B cell (primary cell): ENCODE data around the gene ARMCX4. TPM values are rescaled to one million over a fixed set of nuclear protein-coding genes. Genes with fewer than 3 reads are reported as not detected.

Experiments
- ATAC-seq: fragments of 200-7000 bp; cut with Tn5 transposase; one replicate; pipeline ENCODE4 v1.10.0; 2021; ENCODE audit warnings: low read depth, mild to moderate bottlenecking, moderate number of reproducible peaks, moderate library complexity
- CTCF ChIA-PET: fragments of 350-600 bp; sonication (Branson Sonifier 250); formaldehyde crosslinking; loops from one replicate; lab custom pipeline; 2021; ENCODE audit warnings: antibody characterized with exemption, inconsistent platforms; lab: Charles Lee
- POLR2A ChIA-PET: fragments of 350-600 bp; sonication (Branson Sonifier 250); formaldehyde crosslinking; loops from one replicate; lab custom pipeline; 2021; ENCODE audit warnings: antibody characterized with exemption; lab: Charles Lee
- DNase-seq: peaks from one replicate; pipeline ENCODE4 v3.0.0; 2013
- H2AFZ ChIP-seq: 2 replicates; pipeline ENCODE4 v1.6.1; 2012; ENCODE audit warnings: mild to moderate bottlenecking, low read depth, low read length; ENCODE audit not compliant: insufficient read depth, poor library complexity, severe bottlenecking
- H3K27ac ChIP-seq, 2 donors: 1 replicate in 1 of 2; 2 replicates in 1 of 2; pipeline ENCODE4 v1.5.1; 2012 to 2013; ENCODE audit warnings: low read length in 2 of 2, mild to moderate bottlenecking in 2 of 2, moderate library complexity in 1 of 2
- H3K27me3 ChIP-seq, 4 experiments: fragments of 200-600 bp in 1 of 4; sonication (generic) in 1 of 4; replicated peaks in 1 of 4; 1 replicate in 2 of 4; 2 replicates in 2 of 4; pipeline versions ENCODE4 v1.6.1 to v1.7.0; 2013 to 2016; ENCODE audit warnings: low read length in 3 of 4, mild to moderate bottlenecking in 2 of 4, mixed read lengths in 1 of 4, moderate library complexity in 1 of 4; ENCODE audit not compliant: insufficient read depth in 4 of 4, control insufficient read depth in 3 of 4; ENCODE audit errors: control extremely low read depth in 1 of 4
- H3K36me3 ChIP-seq, 2 experiments: replicated peaks in 1 of 2; 1 replicate in 1 of 2; 2 replicates in 1 of 2; pipeline versions ENCODE4 v1.6.1 to v1.7.1; 2013; ENCODE audit warnings: low read length in 1 of 2; ENCODE audit not compliant: insufficient read depth in 2 of 2, control insufficient read depth in 1 of 2; ENCODE audit errors: control extremely low read depth in 1 of 2, extremely low read depth in 1 of 2
- H3K4me1 ChIP-seq, 2 donors: fragments of 200-600 bp in 1 of 2; sonication (generic) in 1 of 2; 1 replicate in 1 of 2; 2 replicates in 1 of 2; pipeline versions ENCODE4 v1.5.1 to v1.6.1; 2013 to 2017; ENCODE audit warnings: low read length in 2 of 2; ENCODE audit not compliant: control insufficient read depth in 2 of 2, insufficient read depth in 2 of 2
- H3K4me2 ChIP-seq: replicated peaks from 2 replicates; pipeline ENCODE3; 2012; ENCODE audit warnings: mild to moderate bottlenecking, low read depth, low read length; ENCODE audit not compliant: poor library complexity, severe bottlenecking
- H3K4me3 ChIP-seq, 5 experiments: fragments of 200-600 bp in 1 of 5; sonication (generic) in 1 of 5; 1 replicate in 3 of 5; 2 replicates in 2 of 5; pipeline versions ENCODE4 v1.5.1 to v1.7.0; 2011 to 2016; ENCODE audit warnings: low read length in 4 of 5, mild to moderate bottlenecking in 4 of 5, low read depth in 2 of 5, control low read depth in 1 of 5, moderate library complexity in 1 of 5; ENCODE audit not compliant: insufficient read depth in 1 of 5; ENCODE audit errors: control extremely low read depth in 1 of 5, extremely low read depth in 1 of 5
- H3K79me2 ChIP-seq: fragments of 200-600 bp; sonication (generic); one replicate; pipeline ENCODE4 v1.6.0; 2016; ENCODE audit warnings: low read length; ENCODE audit not compliant: control insufficient read depth, insufficient read depth
- H3K9ac ChIP-seq: fragments of 200-600 bp; sonication (generic); 2 replicates; pipeline ENCODE4 v1.6.1; 2017; ENCODE audit warnings: mild to moderate bottlenecking, low read length, moderate library complexity
- H3K9me3 ChIP-seq, 3 donors: one replicate each; pipeline versions ENCODE4 v1.6.1 to v1.7.1; 2013; ENCODE audit warnings: low read length in 2 of 3; ENCODE audit not compliant: control insufficient read depth in 2 of 3, insufficient read depth in 1 of 3; ENCODE audit errors: control extremely low read depth in 1 of 3
- H4K20me1 ChIP-seq: 2 replicates; pipeline ENCODE4 v1.6.0; 2012; ENCODE audit warnings: mild to moderate bottlenecking, low read length; ENCODE audit not compliant: insufficient read depth, control insufficient read depth, poor library complexity, severe bottlenecking
- H3K27ac Mint-ChIP-seq: one replicate; pipeline ENCODE4 v1.8.0; 2021; ENCODE audit warnings: mixed read lengths
- H3K27me3 Mint-ChIP-seq: one replicate; pipeline ENCODE4 v1.8.0; 2021; ENCODE audit warnings: mixed read lengths
- H3K4me1 Mint-ChIP-seq: one replicate; pipeline ENCODE4 v1.8.0; 2021; ENCODE audit warnings: mixed read lengths
- H3K4me3 Mint-ChIP-seq: one replicate; pipeline ENCODE4 v1.8.0; 2021; ENCODE audit warnings: mixed read lengths
- H3K9me3 Mint-ChIP-seq: one replicate; pipeline ENCODE4 v1.8.0; 2022; ENCODE audit warnings: mixed read lengths; ENCODE audit not compliant: insufficient read depth
- EZH2 ChIP-seq: IDR thresholded peaks from 2 replicates; pipeline ENCODE4 v1.6.1; 2012; ENCODE audit warnings: borderline replicate concordance, low read depth, mild to moderate bottlenecking, moderate library complexity, low read length; ENCODE audit not compliant: insufficient read depth, poor library complexity, severe bottlenecking
- WGBS: methylation state at CpG from one replicate; pipeline ENCODE4 v1.1.5; 2013; ENCODE audit warnings: missing lambda C conversion rate; ENCODE audit not compliant: insufficient coverage; 5-methylcytosine and 5-hydroxymethylcytosine counted together
- intact Hi-C: fragments of 100-400 bp; cut with micrococcal nuclease; formaldehyde crosslinking; loops from one replicate; pipeline ENCODE4 v1.10.0; 2022
- polyA minus RNA-seq: library from RNA; depleted of rRNA, polyadenylated mRNA; stranded (reverse); fragments of >200 nt; gene quantifications from 2 replicates; pipeline ENCODE4 v1.2.3, GENCODE V29; 2012
- polyA plus RNA-seq: library from polyadenylated mRNA; depleted of rRNA; stranded (reverse); fragments of >200 nt; gene quantifications from 2 replicates; pipeline ENCODE4 v1.2.3, GENCODE V29; 2012
- total RNA-seq, 2 donors: library from RNA; stranded (reverse); fragments of 120-200 nt in 1 of 2; gene quantifications; 1 replicate in 1 of 2; 2 replicates in 1 of 2; pipeline versions ENCODE4 v1.2.3 to v1.2.4, GENCODE V29; 2013 to 2022
- TF ChIP-seq, protein P1 (sequence below): fragments of 200-600 bp; IDR thresholded peaks from one replicate; pipeline ENCODE4 v1.8.0; 2022; ENCODE audit warnings: antibody characterized with exemption, mild to moderate bottlenecking

The ARMCX4 gene
- total RNA-seq, result 6.7 and 8.2 TPM in 2 replicates
- total RNA-seq (2013), result 2.7 TPM
- 2.1 and 6.8 TPM in 2 replicates for polyA plus RNA-seq
- 1.8 and 2.2 TPM in 2 replicates for polyA minus RNA-seq

DNA sequence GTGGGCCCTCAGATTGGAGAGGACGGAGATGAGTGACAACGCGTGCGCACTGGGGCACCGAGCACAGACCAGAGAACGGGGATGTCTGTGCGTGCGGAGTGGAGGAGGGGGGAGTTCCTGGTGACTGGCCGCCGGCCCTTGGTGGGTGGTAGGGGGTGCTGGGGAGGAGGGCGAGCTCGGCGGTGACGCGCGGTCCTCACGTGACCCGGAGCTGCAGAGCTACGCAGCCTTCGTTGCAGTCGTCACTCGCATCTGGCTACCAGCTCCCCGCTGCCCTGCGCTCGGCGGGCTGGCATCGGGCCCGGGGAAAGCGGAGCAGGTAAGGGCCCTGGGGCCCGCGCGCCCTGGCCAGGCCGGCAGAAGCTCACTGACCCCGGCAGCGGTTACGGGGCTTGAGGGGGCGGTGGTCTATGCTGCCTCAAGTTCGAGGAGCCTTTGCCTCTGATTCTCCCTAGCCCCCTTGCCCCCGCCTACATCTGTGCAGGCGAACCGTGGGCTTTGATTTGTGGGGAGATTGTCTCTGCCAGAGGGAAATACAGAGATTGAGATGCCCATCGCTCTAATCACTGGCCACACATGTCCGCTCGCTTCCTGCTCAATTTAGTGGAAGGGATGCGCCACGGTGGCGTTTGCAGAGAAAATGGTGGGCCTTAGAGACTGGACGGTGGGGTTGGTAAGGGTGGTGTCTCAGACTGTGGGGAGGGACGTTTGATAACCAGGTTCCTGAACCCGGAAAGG is at the start of gene ARMCX4:
ARMCX4 (plus strand) TSS at position 245 of the 738 bp plus-strand sequence. CDS start 3,134 bp downstream, outside the sequence.
- Histone ChIP-seq H3K4me1 (peaks cover 3 to 4% of the 10 kb centered on the region in 2 donors), H3K9ac (peak within 1 kb of the TSS; percentile 32), H3K79me2 (no peaks in the 10 kb centered on the region), H4K20me1 (no peaks in the 10 kb centered on the region), H3K4me2 (peak within 1 kb of the TSS; percentile 66), H2AFZ (peak within 1 kb of the TSS; percentile 38), H3K4me3 (peak within 1 kb of the TSS in 4 of 5 experiments; percentile 14 to 45 (median 34)), H3K36me3 (no peaks in the 10 kb centered on the region), H3K27ac (no peak within 1 kb of the TSS), H3K9me3 (no peaks in the 10 kb centered on the region), H3K27me3 (peaks cover 0 to 5% (median 0%) of the 10 kb centered on the region in 4 experiments)
- peak; percentile 42 for DNase-seq
- intact Hi-C loops, result no loop called here
- TF ChIP-seq EZH2, result no peak
- TF ChIP-seq, protein P1, sequence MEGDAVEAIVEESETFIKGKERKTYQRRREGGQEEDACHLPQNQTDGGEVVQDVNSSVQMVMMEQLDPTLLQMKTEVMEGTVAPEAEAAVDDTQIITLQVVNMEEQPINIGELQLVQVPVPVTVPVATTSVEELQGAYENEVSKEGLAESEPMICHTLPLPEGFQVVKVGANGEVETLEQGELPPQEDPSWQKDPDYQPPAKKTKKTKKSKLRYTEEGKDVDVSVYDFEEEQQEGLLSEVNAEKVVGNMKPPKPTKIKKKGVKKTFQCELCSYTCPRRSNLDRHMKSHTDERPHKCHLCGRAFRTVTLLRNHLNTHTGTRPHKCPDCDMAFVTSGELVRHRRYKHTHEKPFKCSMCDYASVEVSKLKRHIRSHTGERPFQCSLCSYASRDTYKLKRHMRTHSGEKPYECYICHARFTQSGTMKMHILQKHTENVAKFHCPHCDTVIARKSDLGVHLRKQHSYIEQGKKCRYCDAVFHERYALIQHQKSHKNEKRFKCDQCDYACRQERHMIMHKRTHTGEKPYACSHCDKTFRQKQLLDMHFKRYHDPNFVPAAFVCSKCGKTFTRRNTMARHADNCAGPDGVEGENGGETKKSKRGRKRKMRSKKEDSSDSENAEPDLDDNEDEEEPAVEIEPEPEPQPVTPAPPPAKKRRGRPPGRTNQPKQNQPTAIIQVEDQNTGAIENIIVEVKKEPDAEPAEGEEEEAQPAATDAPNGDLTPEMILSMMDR, result no peak
- H3K9me3 Mint-ChIP-seq, result no peaks in the 10 kb centered on the region
- peak within 1 kb of the TSS; percentile 87 for H3K4me3 Mint-ChIP-seq
- peak; percentile 47 for ATAC-seq
- no peak within 1 kb of the TSS for H3K27ac Mint-ChIP-seq
- ChIA-PET POLR2A (no interaction called here), CTCF (no interaction called here)
- peaks cover 9% of the 10 kb centered on the region for H3K27me3 Mint-ChIP-seq
- 4% methylated on average over 31 of the region's 50 CpGs for WGBS
- H3K4me1 Mint-ChIP-seq, result peaks cover 10% of the 10 kb centered on the region

DNA sequence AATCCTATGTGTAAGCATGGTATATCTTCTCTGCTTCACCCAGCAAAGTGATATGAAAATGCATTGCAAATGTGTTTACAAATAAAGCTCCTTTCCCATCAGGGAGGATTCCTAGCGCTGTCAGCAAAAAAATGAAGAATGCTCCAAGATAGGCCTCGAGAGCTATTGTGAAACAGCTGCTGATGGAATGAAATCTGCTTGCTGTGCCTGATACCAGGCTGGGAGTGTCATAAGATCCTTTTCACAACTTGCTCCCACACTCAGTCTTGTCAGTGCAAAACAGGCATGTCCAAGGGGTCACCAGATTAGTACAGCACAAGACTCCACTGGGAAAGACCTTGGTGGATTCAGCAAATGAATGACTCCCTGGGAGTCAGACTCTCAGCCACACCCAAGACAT is 43.2 kb upstream of the ARMCX4 start:
- no peaks in the 10 kb centered on the region for H3K9me3 Mint-ChIP-seq
- ChIA-PET POLR2A (no interaction called here), CTCF (no interaction called here)
- no peaks in the 10 kb centered on the region for H3K9me3 ChIP-seq
- no CpG with 5 or more reads among the region's 2 CpGs for WGBS
- H3K4me1 ChIP-seq, result no peaks in the 10 kb centered on the region
- H3K9ac ChIP-seq, result no peak overlapping the region
- no peak overlapping the region for H3K4me3 Mint-ChIP-seq
- no peaks in the 10 kb centered on the region for H3K79me2 ChIP-seq
- H3K27me3 ChIP-seq, result no peaks in the 10 kb centered on the region
- H2AFZ ChIP-seq, result no peak overlapping the region
- no peaks in the 10 kb centered on the region for H4K20me1 ChIP-seq
- ATAC-seq, result no peak
- H3K27me3 Mint-ChIP-seq, result no peaks in the 10 kb centered on the region
- intact Hi-C loops, result no loop called here
- DNase-seq, result no peak
- H3K4me1 Mint-ChIP-seq, result peaks cover 6% of the 10 kb centered on the region
- TF ChIP-seq EZH2, result no peak
- TF ChIP-seq, protein P1, result no peak
- H3K4me3 ChIP-seq, result no peak overlapping the region
- H3K4me2 ChIP-seq, result no peak overlapping the region
- peaks cover 0 to 4% of the 10 kb centered on the region in 2 experiments for H3K36me3 ChIP-seq
- no peak overlapping the region for H3K27ac ChIP-seq
- no peak overlapping the region for H3K27ac Mint-ChIP-seq
